ENCODE measurements around the gene FBXO21.
A peak's percentile ranks its signal among the peaks of the same experiment; 100 is the strongest.
"Not testable (repeated sequence)": the region's sequence is repeated elsewhere in the genome, so short reads cannot be mapped to it uniquely, and the experiment has no call there.

Gene FBXO21

GRCh38 chr12:117190210-117190781, at the start of gene FBXO21:
Gene FBXO21 (minus strand): TSS chr12:117190470. CDS start chr12:117190456, 14 bp downstream.
- no peaks in the 10 kb centered on the region; the same call in 1 of the 2 replicates for H3K27me3 ChIP-seq (ENCODE audit: control insufficient read depth, insufficient read depth, low read length)
- H3K4me1 ChIP-seq (ENCODE audit: control insufficient read depth, insufficient read depth, low read length): peaks cover 3% of the 10 kb centered on the region; the same call in 1 of the 2 replicates
- H3K27ac ChIP-seq (ENCODE audit: low read length): no peak within 1 kb of the TSS
- peak within 1 kb of the TSS; percentile 97 for H3K4me3 ChIP-seq (ENCODE audit: low read length)
- no peaks in the 10 kb centered on the region; the same call in 1 of the 2 replicates for H3K36me3 ChIP-seq (ENCODE audit: control insufficient read depth, insufficient read depth, low read length)
- H3K9me3 ChIP-seq (ENCODE audit: control insufficient read depth, insufficient read depth, low read length): no peaks in the 10 kb centered on the region
- DNase-seq (ENCODE audit: low read depth, low spot score): peak; percentile 64
- WGBS (ENCODE audit: insufficient coverage, insufficient read length): no CpG with 5 or more reads among the region's 59 CpGs

- Histone ChIP-seq H3K27me3 (ENCODE audit: control insufficient read depth, insufficient read depth, low read length) (no peaks in the 10 kb centered on the region), H3K4me1 (ENCODE audit: control insufficient read depth, insufficient read depth, low read length) (peaks cover 3% of the 10 kb centered on the region), H3K9me3 (ENCODE audit: control insufficient read depth, insufficient read depth, low read length) (no peaks in the 10 kb centered on the region), H3K27ac (ENCODE audit: low read length) (no peak overlapping the region), H3K36me3 (ENCODE audit: control insufficient read depth, insufficient read depth, low read length) (no peaks in the 10 kb centered on the region), H3K4me3 (ENCODE audit: low read length) (no peak overlapping the region)
- peak; percentile 87 for DNase-seq (ENCODE audit: low read depth, low spot score)
- WGBS (ENCODE audit: insufficient coverage, insufficient read length): no CpG with 5 or more reads among the region's 13 CpGs
These were observed 46.3 kb upstream of the FBXO21 start for GRCh38 chr12:117236456-117237001.

GRCh38 chr12:117235261-117235660, 45.0 kb upstream of the FBXO21 start:
- Histone ChIP-seq H3K4me1 (ENCODE audit: control insufficient read depth, insufficient read depth, low read length) (peaks cover 3% of the 10 kb centered on the region), H3K9me3 (ENCODE audit: control insufficient read depth, insufficient read depth, low read length) (no peaks in the 10 kb centered on the region), H3K36me3 (ENCODE audit: control insufficient read depth, insufficient read depth, low read length) (no peaks in the 10 kb centered on the region), H3K27me3 (ENCODE audit: control insufficient read depth, insufficient read depth, low read length) (no peaks in the 10 kb centered on the region), H3K27ac (ENCODE audit: low read length) (no peak overlapping the region), H3K4me3 (ENCODE audit: low read length) (no peak overlapping the region)
- WGBS (ENCODE audit: insufficient coverage, insufficient read length): no CpG with 5 or more reads among the region's 2 CpGs
- no peak for DNase-seq (ENCODE audit: low read depth, low spot score)

- no CpG with 5 or more reads among the region's 15 CpGs for WGBS (ENCODE audit: insufficient coverage, insufficient read length)
- no peaks in the 10 kb centered on the region for H3K9me3 ChIP-seq (ENCODE audit: control insufficient read depth, insufficient read depth, low read length)
- no peaks in the 10 kb centered on the region for H3K36me3 ChIP-seq (ENCODE audit: control insufficient read depth, insufficient read depth, low read length)
- peaks cover 3% of the 10 kb centered on the region for H3K4me1 ChIP-seq (ENCODE audit: control insufficient read depth, insufficient read depth, low read length)
- no peak for DNase-seq (ENCODE audit: low read depth, low spot score)
- H3K4me3 ChIP-seq (ENCODE audit: low read length): no peak overlapping the region
- no peaks in the 10 kb centered on the region for H3K27me3 ChIP-seq (ENCODE audit: control insufficient read depth, insufficient read depth, low read length)
- H3K27ac ChIP-seq (ENCODE audit: low read length): no peak overlapping the region
These were observed 44.2 kb upstream of the FBXO21 start for GRCh38 chr12:117234441-117234840.

- peaks cover 2% of the 10 kb centered on the region for H3K4me1 ChIP-seq (ENCODE audit: control insufficient read depth, insufficient read depth, low read length)
- H3K27me3 ChIP-seq (ENCODE audit: control insufficient read depth, insufficient read depth, low read length): no peaks in the 10 kb centered on the region
- DNase-seq (ENCODE audit: low read depth, low spot score): no peak
- H3K4me3 ChIP-seq (ENCODE audit: low read length): no peak overlapping the region
- no CpG with 5 or more reads among the region's 11 CpGs for WGBS (ENCODE audit: insufficient coverage, insufficient read length)
- no peak overlapping the region for H3K27ac ChIP-seq (ENCODE audit: low read length)
- H3K9me3 ChIP-seq (ENCODE audit: control insufficient read depth, insufficient read depth, low read length): no peaks in the 10 kb centered on the region
- no peaks in the 10 kb centered on the region for H3K36me3 ChIP-seq (ENCODE audit: control insufficient read depth, insufficient read depth, low read length)
These were observed 41.5 kb upstream of the FBXO21 start for GRCh38 chr12:117231750-117232149.

- no peaks in the 10 kb centered on the region for H3K9me3 ChIP-seq (ENCODE audit: control insufficient read depth, insufficient read depth, low read length)
- H3K4me1 ChIP-seq (ENCODE audit: control insufficient read depth, insufficient read depth, low read length): no peaks in the 10 kb centered on the region
- DNase-seq (ENCODE audit: low read depth, low spot score): no peak
- whole genome bisulfite sequencing (ENCODE audit: insufficient coverage, insufficient read length): no CpG with 5 or more reads among the region's 2 CpGs
- no peaks in the 10 kb centered on the region for H3K36me3 ChIP-seq (ENCODE audit: control insufficient read depth, insufficient read depth, low read length)
- no peaks in the 10 kb centered on the region for H3K27me3 ChIP-seq (ENCODE audit: control insufficient read depth, insufficient read depth, low read length)
- H3K27ac ChIP-seq (ENCODE audit: low read length): no peak overlapping the region
- H3K4me3 ChIP-seq (ENCODE audit: low read length): no peak overlapping the region
These were observed 38.0 kb upstream of the FBXO21 start for GRCh38 chr12:117228239-117228638.

- no peaks in the 10 kb centered on the region for H3K4me1 ChIP-seq (ENCODE audit: control insufficient read depth, insufficient read depth, low read length)
- H3K27ac ChIP-seq (ENCODE audit: low read length): no peak overlapping the region
- no peaks in the 10 kb centered on the region for H3K9me3 ChIP-seq (ENCODE audit: control insufficient read depth, insufficient read depth, low read length)
- H3K27me3 ChIP-seq (ENCODE audit: control insufficient read depth, insufficient read depth, low read length): no peaks in the 10 kb centered on the region
- H3K36me3 ChIP-seq (ENCODE audit: control insufficient read depth, insufficient read depth, low read length): no peaks in the 10 kb centered on the region
- DNase-seq (ENCODE audit: low read depth, low spot score): no peak
- WGBS (ENCODE audit: insufficient coverage, insufficient read length): no CpG with 5 or more reads among the region's 12 CpGs
- H3K4me3 ChIP-seq (ENCODE audit: low read length): no peak overlapping the region
These were observed 36.9 kb upstream of the FBXO21 start for GRCh38 chr12:117227000-117227653.

GRCh38 chr12:117226505-117226904, 36.2 kb upstream of the FBXO21 start:
- Histone ChIP-seq H3K9me3 (ENCODE audit: control insufficient read depth, insufficient read depth, low read length) (no peaks in the 10 kb centered on the region), H3K27ac (ENCODE audit: low read length) (no peak overlapping the region), H3K4me3 (ENCODE audit: low read length) (no peak overlapping the region), H3K27me3 (ENCODE audit: control insufficient read depth, insufficient read depth, low read length) (no peaks in the 10 kb centered on the region), H3K36me3 (ENCODE audit: control insufficient read depth, insufficient read depth, low read length) (no peaks in the 10 kb centered on the region), H3K4me1 (ENCODE audit: control insufficient read depth, insufficient read depth, low read length) (no peaks in the 10 kb centered on the region)
- no CpG with 5 or more reads among the region's 10 CpGs for whole genome bisulfite sequencing (ENCODE audit: insufficient coverage, insufficient read length)
- DNase-seq (ENCODE audit: low read depth, low spot score): no peak

- no CpG with 5 or more reads among the region's 6 CpGs for WGBS (ENCODE audit: insufficient coverage, insufficient read length)
- no peaks in the 10 kb centered on the region for H3K27me3 ChIP-seq (ENCODE audit: control insufficient read depth, insufficient read depth, low read length)
These were observed 34.9 kb upstream of the FBXO21 start for GRCh38 chr12:117225179-117225578.

GRCh38 chr12:117220947-117221346, 30.7 kb upstream of the FBXO21 start:
- WGBS (ENCODE audit: insufficient coverage, insufficient read length): no CpG with 5 or more reads among the region's 5 CpGs
- H3K4me3 ChIP-seq (ENCODE audit: low read length); DNase-seq (ENCODE audit: low read depth, low spot score); H3K27me3 ChIP-seq (ENCODE audit: control insufficient read depth, insufficient read depth, low read length); H3K4me1 ChIP-seq (ENCODE audit: control insufficient read depth, insufficient read depth, low read length); H3K27ac ChIP-seq (ENCODE audit: low read length); H3K36me3 ChIP-seq (ENCODE audit: control insufficient read depth, insufficient read depth, low read length); H3K9me3 ChIP-seq (ENCODE audit: control insufficient read depth, insufficient read depth, low read length): not testable (repeated sequence)

More at GRCh38 chr12:117225179-117225578, 34.9 kb upstream of the FBXO21 start:
- Histone ChIP-seq H3K4me3 (ENCODE audit: low read length) (no peak overlapping the region), H3K27ac (ENCODE audit: low read length) (no peak overlapping the region), H3K4me1 (ENCODE audit: control insufficient read depth, insufficient read depth, low read length) (no peaks in the 10 kb centered on the region), H3K9me3 (ENCODE audit: control insufficient read depth, insufficient read depth, low read length) (no peaks in the 10 kb centered on the region), H3K36me3 (ENCODE audit: control insufficient read depth, insufficient read depth, low read length) (no peaks in the 10 kb centered on the region)
- no peak for DNase-seq (ENCODE audit: low read depth, low spot score)

Measured in iPS DF 6.9 (cell line).